Memory B cell (primary cell): ENCODE measurements around the gene CDK5R1.
"Not testable (repeated sequence)": the region's sequence is repeated elsewhere in the genome, so short reads cannot be mapped to it uniquely, and the experiment has no call there.

Experiments used
- ATAC-seq: fragments of 150-1000 bp; cut with Tn5 transposase; 2 replicates; pipeline ENCODE4 v1.10.0; 2021; ENCODE audit warnings: low read depth, mild to moderate bottlenecking, moderate library complexity
- DNase-seq, 2 donors: peaks; one replicate each; pipeline ENCODE4 v3.0.0; 2022; ENCODE audit warnings: low spot score in 2 of 2
- H3K27ac Mint-ChIP-seq: one replicate; pipeline ENCODE4 v1.8.0; 2022; ENCODE audit warnings: mild to moderate bottlenecking, moderate library complexity, mixed read lengths
- H3K27me3 Mint-ChIP-seq: one replicate; pipeline ENCODE4 v1.8.0; 2022; ENCODE audit warnings: mixed read lengths
- H3K36me3 Mint-ChIP-seq: one replicate; pipeline ENCODE4 v1.8.0; 2022; ENCODE audit warnings: mild to moderate bottlenecking, mixed read lengths
- H3K4me1 Mint-ChIP-seq: one replicate; pipeline ENCODE4 v1.8.0; 2022; ENCODE audit warnings: mixed read lengths
- H3K4me3 Mint-ChIP-seq: one replicate; pipeline ENCODE4 v1.8.0; 2022; ENCODE audit warnings: mild to moderate bottlenecking, moderate library complexity, mixed read lengths
- H3K9me3 Mint-ChIP-seq: one replicate; pipeline ENCODE4 v1.8.0; 2022; ENCODE audit warnings: mixed read lengths

The CDK5R1 gene

DNA sequence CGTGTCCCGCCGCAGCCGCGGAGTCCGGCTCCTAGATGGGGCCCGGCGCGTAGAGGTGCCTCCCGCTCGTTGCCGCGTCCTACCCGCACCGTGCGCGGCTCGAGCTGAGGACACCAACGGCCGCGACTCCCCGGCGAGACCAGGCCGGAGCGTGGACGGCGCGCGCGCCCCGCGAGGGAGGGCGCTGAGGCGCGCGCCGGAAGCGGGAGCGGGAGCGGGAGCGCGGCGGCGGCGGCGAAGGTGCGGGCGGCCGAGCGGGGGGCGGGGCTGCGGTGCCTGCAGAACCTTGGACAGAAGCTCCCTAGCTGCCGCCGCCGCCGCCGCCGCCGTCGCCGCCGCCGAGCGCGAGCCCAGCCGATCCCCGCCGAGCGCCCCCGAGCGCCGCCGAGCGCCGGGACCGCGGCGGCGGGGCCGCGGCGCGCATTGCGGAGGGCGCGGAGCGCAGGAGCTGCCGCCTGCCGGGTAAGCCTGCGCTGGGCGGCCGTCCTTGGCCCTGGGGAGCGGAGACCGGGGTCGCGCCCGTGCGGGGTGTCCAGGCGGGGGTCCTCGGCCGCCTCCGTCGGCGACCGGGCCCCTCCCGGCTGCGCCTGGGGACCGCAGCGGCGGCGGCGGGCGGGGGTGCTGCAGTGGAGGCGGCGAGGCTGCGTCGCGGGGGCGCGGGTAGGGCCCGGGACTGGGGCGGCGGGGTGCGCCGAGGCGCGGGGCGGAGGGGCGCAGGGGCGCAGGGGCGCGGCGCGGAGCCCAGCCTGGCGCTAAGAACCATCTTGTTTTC lies at the start of gene CDK5R1:
CDK5R1 (plus strand) TSS at position 293 of the 772 bp plus-strand sequence. CDS start 628 bp downstream, outside the sequence.
- ATAC-seq (peak; percentile 73), DNase-seq (peak; percentile 70 to 79)
- peak within 1 kb of the TSS; percentile 84 for H3K27ac Mint-ChIP-seq
- peaks cover 2% of the 10 kb centered on the region for H3K36me3 Mint-ChIP-seq
- no peaks in the 10 kb centered on the region for H3K9me3 Mint-ChIP-seq
- no peaks in the 10 kb centered on the region for H3K27me3 Mint-ChIP-seq
- H3K4me3 Mint-ChIP-seq, result peak within 1 kb of the TSS; percentile 94
- peaks cover 33% of the 10 kb centered on the region for H3K4me1 Mint-ChIP-seq

DNA sequence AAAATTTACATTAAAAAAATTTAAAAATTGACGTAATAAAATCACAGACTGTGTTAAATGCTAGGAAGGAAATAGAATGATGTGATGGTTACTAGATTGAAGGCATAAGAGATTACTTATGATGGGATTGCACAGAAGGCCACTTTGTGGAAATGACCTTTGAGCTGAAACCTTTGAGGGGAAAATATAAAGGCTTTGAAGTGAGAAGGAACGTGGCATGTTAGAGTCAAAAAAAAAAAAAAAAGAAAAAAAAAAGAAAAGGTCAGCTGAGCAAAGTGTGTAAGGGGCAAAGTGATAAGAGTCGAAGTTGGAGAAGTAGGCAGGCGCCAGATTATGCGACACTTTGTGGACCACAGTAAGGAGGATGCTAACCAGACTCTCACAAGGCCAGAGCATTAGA lies 46.1 kb upstream of the CDK5R1 start:
- peaks cover 10% of the 10 kb centered on the region for H3K4me1 Mint-ChIP-seq
- peaks cover 2% of the 10 kb centered on the region for H3K9me3 Mint-ChIP-seq
- H3K27me3 Mint-ChIP-seq, result peaks cover 2% of the 10 kb centered on the region
- H3K27ac Mint-ChIP-seq, result no peak overlapping the region
- H3K36me3 Mint-ChIP-seq, result peaks cover 2% of the 10 kb centered on the region
- no peak for ATAC-seq
- no peak for DNase-seq
- H3K4me3 Mint-ChIP-seq, result no peak overlapping the region

DNA sequence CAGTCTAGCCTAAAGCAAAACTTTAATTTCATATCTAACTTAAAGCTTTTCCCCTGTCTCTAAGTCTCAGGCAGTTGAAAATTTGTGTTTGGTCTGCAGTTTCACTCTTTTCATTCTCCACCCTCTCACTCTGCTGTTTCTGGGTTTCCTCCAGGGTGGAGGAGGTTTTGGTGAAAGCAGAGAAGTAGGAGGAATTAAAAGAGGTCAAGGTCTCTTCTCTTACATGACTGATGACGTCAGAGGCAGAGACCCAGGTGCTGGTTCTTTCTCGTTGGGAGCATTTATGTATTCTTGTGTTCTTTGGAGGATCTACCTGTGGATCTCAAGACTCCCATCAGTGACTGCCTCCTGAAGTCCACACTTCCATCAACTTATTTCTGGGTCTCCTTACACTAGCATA lies 44.9 kb upstream of the CDK5R1 start:
- Mint-ChIP-seq H3K27me3 (no peaks in the 10 kb centered on the region), H3K27ac (no peak overlapping the region), H3K9me3 (no peaks in the 10 kb centered on the region), H3K36me3 (no peaks in the 10 kb centered on the region), H3K4me3 (no peak overlapping the region), H3K4me1 (peaks cover 16% of the 10 kb centered on the region)
- no peak for DNase-seq
- ATAC-seq, result no peak

DNA sequence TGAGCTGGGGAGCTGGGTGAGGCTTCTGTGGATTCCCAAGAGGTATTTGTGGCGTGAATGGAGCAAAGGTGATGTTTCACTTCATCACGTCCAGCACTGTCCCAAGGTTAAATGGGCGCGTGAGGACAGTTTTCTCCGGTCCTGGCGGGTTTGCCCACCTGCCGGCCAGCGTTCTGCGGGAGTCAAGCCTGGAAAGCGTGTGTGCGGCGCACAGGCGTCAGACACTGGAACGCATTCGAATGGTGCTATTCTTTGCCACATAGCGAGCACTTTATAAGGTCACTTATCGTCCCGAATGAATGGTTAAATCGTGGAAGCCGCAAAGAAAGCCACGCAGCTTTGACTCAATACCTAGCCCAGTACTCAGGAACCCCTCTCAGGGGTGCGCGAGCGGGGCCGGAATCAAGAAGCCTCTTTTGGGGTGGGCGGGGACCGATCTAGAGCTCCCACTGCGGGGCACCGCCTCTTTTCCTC lies 42.9 kb upstream of the CDK5R1 start:
- H3K36me3 Mint-ChIP-seq, result peaks cover 3% of the 10 kb centered on the region
- H3K27ac Mint-ChIP-seq, result peak overlapping the region; percentile 92
- peaks cover 20% of the 10 kb centered on the region for H3K4me1 Mint-ChIP-seq
- peak overlapping the region; percentile 85 for H3K4me3 Mint-ChIP-seq
- no peaks in the 10 kb centered on the region for H3K27me3 Mint-ChIP-seq
- ATAC-seq, result no peak
- DNase-seq, result no peak
- H3K9me3 Mint-ChIP-seq, result no peaks in the 10 kb centered on the region

DNA sequence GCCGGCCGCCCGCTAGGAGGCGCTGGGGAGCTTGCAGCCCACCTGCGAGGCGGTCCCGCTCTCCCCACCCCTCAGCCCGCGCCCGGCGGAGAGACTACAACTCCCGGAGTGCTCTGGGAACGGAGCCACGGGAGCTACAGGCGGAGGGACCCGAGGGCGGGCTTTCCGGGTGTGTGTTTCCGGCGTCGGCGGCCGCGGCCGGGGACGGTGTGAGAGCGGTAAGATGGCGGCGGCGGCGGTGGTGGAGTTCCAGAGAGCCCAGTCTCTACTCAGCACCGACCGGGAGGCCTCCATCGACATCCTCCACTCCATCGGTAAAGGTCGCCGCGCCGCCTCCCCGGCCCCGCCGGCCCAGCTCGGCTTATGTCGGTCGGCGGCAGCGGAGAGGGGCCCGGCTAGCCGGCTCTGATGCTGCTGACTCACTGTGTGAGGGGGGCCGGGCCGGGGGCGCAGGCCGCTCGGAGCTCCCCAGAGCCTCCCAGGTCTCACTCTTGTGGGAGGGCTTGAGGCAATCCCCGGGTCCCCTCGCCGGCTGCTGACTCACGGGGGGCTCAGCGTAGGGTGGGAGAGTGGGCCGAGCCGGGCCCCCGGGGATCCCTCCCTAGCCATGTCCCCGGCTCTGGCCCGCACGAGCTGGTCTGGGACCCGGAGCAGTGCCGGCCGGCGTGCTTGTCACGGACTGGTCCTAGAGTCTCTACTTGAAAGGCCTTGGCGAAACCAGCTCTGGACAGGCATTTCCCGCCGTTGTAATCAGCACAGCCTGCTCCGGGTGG lies 42.3 kb upstream of the CDK5R1 start, which contains the start of gene PSMD11:
PSMD11 (plus strand) TSS at position 210 of the 773 bp plus-strand sequence; CDS start at position 224, 14 bp downstream.
- H3K4me3 Mint-ChIP-seq, result peak within 1 kb of the TSS; percentile 85

DNA sequence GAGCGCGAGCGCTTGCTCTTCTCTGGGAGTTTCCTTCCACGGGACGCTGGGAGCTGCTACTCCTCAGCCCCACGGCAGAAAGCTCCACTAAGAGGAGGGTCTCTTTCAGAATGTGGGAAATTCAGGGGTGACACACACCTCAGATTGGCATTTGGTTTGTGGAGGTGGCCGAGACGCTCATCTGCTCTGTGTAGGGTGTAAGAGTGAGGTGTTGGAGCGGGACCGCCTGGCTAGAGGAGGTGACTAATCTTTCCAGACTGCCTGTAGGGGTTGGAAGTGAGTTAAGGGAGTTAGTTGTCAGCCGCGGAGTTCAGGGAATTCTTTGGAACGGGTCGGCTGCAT lies 41.7 kb upstream of the CDK5R1 start:
- peak overlapping the region; percentile 92 for H3K27ac Mint-ChIP-seq
- H3K9me3 Mint-ChIP-seq, result no peaks in the 10 kb centered on the region
- H3K4me1 Mint-ChIP-seq, result peaks cover 20% of the 10 kb centered on the region
- H3K27me3 Mint-ChIP-seq, result no peaks in the 10 kb centered on the region
- H3K4me3 Mint-ChIP-seq, result peak overlapping the region; percentile 85
- DNase-seq, result no peak
- ATAC-seq, result no peak
- H3K36me3 Mint-ChIP-seq, result peaks cover 6% of the 10 kb centered on the region

More for the DNA sequence above, 42.3 kb upstream of the CDK5R1 start, which contains the start of gene PSMD11:
- Mint-ChIP-seq H3K9me3 (no peaks in the 10 kb centered on the region), H3K27me3 (no peaks in the 10 kb centered on the region), H3K27ac (peak within 1 kb of the TSS; percentile 92), H3K4me1 (peaks cover 20% of the 10 kb centered on the region), H3K36me3 (peaks cover 5% of the 10 kb centered on the region)
- DNase-seq (peak; percentile 99 to 100), ATAC-seq (peak; percentile 96)

DNA sequence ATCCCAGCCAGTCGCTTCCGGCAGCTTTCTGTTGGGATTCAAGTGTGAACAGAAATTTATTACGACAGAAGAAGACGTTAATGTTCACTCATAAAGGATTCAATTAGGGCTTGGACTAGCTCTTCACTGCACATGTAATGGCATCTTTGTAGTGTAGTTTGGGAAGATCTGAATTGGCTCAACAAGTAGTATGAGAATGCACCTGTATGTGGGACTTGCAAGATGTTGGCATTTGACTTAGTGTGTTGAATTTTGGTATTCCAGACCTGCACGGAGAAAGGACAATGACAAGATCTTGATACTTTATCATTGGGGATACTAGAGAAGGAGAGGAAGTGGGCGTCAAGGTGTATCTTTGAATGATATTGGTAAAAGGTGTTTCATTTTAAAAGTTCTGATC lies 41.3 kb upstream of the CDK5R1 start:
- DNase-seq, result no peak
- Mint-ChIP-seq H3K9me3 (no peaks in the 10 kb centered on the region), H3K4me1 (peaks cover 20% of the 10 kb centered on the region), H3K36me3 (peaks cover 8% of the 10 kb centered on the region), H3K4me3 (peak overlapping the region; percentile 85), H3K27ac (peak overlapping the region; percentile 92), H3K27me3 (no peaks in the 10 kb centered on the region)
- no peak for ATAC-seq

DNA sequence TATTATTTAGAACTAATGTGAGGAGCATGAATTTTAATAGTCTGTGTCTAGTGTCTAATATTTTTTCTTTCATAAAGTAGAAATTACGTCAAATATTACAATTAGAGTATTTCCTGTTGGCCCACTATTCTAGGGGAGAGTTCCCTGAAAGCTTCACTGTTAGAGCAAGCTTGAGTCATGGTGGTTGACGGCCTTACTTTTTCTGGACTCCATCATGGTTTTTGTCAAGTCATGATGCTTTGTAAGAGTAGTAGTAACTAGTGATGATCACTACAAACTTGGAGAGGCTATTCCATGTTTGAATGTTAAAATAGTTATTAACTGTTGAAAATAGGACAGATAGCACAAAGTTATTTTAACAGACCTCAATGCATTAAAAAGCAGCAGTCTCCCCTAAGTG lies 40.8 kb upstream of the CDK5R1 start:
- H3K27ac Mint-ChIP-seq, result peak overlapping the region; percentile 92
- no peak for DNase-seq
- H3K27me3 Mint-ChIP-seq, result no peaks in the 10 kb centered on the region
- H3K4me3 Mint-ChIP-seq, result peak overlapping the region; percentile 85
- peaks cover 9% of the 10 kb centered on the region for H3K36me3 Mint-ChIP-seq
- H3K4me1 Mint-ChIP-seq, result peaks cover 20% of the 10 kb centered on the region
- no peaks in the 10 kb centered on the region for H3K9me3 Mint-ChIP-seq
- no peak for ATAC-seq

DNA sequence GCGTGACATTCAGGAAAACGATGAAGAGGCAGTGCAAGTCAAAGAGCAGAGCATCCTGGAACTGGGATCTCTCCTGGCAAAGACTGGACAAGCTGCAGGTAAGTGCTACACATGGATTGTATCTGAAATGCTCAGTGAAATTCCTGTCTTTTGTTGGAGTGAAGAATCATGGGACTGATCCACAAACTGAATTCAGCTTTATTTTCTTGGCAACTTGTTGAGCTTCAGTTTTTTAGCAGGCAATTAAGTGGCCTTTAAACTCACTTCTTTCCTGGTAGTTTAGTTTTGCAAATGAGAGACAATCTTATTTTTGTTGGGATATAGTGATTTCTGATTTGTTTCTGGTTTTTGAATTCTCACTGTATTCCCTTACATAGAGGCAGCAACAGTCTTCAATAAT lies 39.8 kb upstream of the CDK5R1 start:
- peaks cover 20% of the 10 kb centered on the region for H3K4me1 Mint-ChIP-seq
- H3K4me3 Mint-ChIP-seq, result no peak overlapping the region
- DNase-seq (no peak), ATAC-seq (no peak)
- H3K27ac Mint-ChIP-seq, result no peak overlapping the region
- peaks cover 11% of the 10 kb centered on the region for H3K36me3 Mint-ChIP-seq
- no peaks in the 10 kb centered on the region for H3K27me3 Mint-ChIP-seq
- H3K9me3 Mint-ChIP-seq, result no peaks in the 10 kb centered on the region

DNA sequence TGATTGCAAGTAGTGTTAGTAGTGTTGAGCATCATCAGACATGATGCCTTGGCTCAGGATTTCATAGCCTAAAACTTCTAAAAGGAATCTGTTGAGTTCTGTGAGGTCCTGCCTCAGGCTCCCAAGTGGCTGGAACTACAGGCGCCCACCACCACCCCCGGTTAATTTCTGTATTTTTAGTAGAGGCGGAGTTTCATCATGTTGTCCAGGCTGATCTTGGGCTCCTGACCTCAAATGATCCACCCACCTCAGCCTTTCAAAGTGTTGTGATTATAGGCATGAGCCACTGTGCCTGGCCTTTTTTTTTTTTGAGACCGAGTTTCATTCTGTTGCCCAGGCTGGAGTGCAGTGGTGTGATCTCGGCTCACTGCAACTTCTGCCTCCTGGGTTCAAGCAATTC lies 36.8 kb upstream of the CDK5R1 start:
- ATAC-seq (no peak), DNase-seq (no peak)
- peaks cover 16% of the 10 kb centered on the region for H3K4me1 Mint-ChIP-seq
- no peak overlapping the region for H3K4me3 Mint-ChIP-seq
- no peaks in the 10 kb centered on the region for H3K27me3 Mint-ChIP-seq
- H3K27ac Mint-ChIP-seq, result no peak overlapping the region
- H3K36me3 Mint-ChIP-seq, result peaks cover 31% of the 10 kb centered on the region
- no peaks in the 10 kb centered on the region for H3K9me3 Mint-ChIP-seq

DNA sequence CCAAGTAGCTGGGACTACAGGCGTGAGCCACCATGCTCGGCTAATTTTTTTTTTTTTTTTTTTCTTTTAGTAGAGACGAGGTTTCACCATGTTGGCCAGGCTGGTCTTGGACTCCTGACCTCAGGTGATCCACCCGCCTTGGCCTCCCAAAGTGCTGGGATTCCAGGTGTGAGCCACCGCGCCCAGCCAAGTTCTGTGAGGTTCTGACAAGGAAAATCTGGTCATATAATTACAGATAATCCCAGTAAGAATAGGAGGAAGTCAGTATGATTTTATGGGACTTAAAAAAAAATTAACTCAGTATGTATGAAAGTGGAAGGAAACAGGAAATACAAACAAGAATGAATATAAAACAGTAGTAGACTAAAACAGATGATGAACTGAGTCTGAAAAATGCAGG lies 36.4 kb upstream of the CDK5R1 start:
- not testable (repeated sequence) for DNase-seq, H3K27me3 Mint-ChIP-seq, H3K4me3 Mint-ChIP-seq, ATAC-seq, H3K27ac Mint-ChIP-seq, H3K9me3 Mint-ChIP-seq
- Mint-ChIP-seq H3K36me3 (peaks cover 35% of the 10 kb centered on the region), H3K4me1 (peaks cover 13% of the 10 kb centered on the region)

DNA sequence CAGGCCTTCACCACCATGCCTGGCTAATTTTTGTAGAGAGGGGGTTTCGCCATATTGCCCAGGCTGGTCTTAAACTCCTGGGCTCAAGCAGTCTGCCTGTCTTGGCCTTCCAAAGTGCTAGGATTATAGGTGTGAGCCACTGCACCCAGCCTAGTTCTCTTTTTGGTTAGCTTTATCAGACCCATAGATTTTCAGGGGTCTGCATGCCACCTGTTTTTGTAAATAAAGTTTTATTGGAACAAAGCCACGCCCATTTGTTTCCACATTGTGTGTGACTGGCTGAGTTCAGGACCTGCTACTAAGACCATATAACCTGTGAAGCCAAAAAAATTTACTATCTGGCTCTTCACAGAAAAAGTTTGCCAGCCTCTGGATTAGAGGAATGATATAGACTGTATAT lies 34.9 kb upstream of the CDK5R1 start:
- H3K9me3 Mint-ChIP-seq, result no peaks in the 10 kb centered on the region
- no peaks in the 10 kb centered on the region for H3K27me3 Mint-ChIP-seq
- no peak overlapping the region for H3K4me3 Mint-ChIP-seq
- DNase-seq (no peak), ATAC-seq (no peak)
- no peak overlapping the region for H3K27ac Mint-ChIP-seq
- H3K4me1 Mint-ChIP-seq, result peaks cover 3% of the 10 kb centered on the region
- H3K36me3 Mint-ChIP-seq, result peaks cover 37% of the 10 kb centered on the region

DNA sequence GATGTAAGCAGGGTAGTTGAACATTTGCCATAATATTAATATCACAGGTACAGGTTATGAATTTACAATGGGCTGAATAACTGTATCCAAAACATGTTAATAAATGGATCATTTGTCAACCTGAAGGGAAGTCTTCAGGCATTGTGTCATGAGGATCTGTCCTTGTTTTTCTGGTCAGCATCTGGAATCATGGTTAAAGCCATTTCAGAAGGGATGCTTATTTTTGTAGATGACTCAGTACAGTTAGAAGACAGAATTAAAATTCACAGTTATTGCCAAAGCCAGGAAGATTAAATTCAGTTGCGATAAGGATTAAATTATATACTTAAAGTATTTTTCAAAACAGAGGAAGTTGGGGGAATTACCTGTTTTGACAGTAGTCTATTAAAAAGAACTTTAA lies 34.5 kb upstream of the CDK5R1 start:
- ATAC-seq, result no peak
- Mint-ChIP-seq H3K4me3 (no peak overlapping the region), H3K27ac (no peak overlapping the region), H3K36me3 (peaks cover 35% of the 10 kb centered on the region), H3K27me3 (no peaks in the 10 kb centered on the region), H3K9me3 (no peaks in the 10 kb centered on the region), H3K4me1 (no peaks in the 10 kb centered on the region)
- DNase-seq, result no peak

DNA sequence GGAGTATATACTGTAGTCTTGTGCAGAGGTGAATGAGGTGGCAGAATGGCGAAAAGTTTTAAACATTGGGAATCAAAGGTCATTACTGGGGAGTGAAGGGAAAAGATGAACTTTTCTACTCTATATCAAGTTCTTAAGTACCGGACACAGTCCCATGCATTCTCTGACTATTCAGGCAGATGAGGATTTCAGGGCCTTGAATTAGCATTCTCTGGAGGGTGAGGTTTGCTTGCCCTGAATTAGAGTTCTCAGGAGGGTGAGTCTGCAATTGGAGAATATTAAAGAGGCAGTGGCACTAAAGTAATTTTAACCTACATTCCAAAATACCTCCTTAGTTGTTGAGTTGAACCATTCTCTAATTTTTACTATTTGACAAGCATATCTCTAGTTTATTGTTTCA lies 33.4 kb upstream of the CDK5R1 start:
- Mint-ChIP-seq H3K9me3 (no peaks in the 10 kb centered on the region), H3K4me3 (no peak overlapping the region), H3K27ac (peak overlapping the region; percentile 1), H3K36me3 (peaks cover 43% of the 10 kb centered on the region), H3K4me1 (peaks cover 3% of the 10 kb centered on the region), H3K27me3 (no peaks in the 10 kb centered on the region)
- DNase-seq (no peak), ATAC-seq (no peak)
